Activated CD8-positive, alpha-beta memory T cell treated with anti-CD3 and anti-CD28 coated beads for 48 hours (primary cell): Measurements from ENCODE around the gene RANBP9.
A peak's percentile ranks its signal among the peaks of the same experiment; 100 is the strongest.

ENCODE experiments used
- DNase-seq, 3 experiments: peaks; one replicate each; pipeline ENCODE4 v3.0.0-alpha.2; 2020; ENCODE audit warnings: low read depth in 2 of 3, low spot score in 2 of 3

RANBP9 gene

GRCh38 chr6:13711324-13711732, 307 bp downstream of the RANBP9 start:
- DNase-seq, result peak in 1 of 3 experiments; percentile 46

GRCh38 chr6:13710552-13711323, 897 bp downstream of the RANBP9 start:
- peak; percentile 4 to 29 (median 22) for DNase-seq

GRCh38 chr6:13709689-13710551, 1.7 kb downstream of the RANBP9 start:
- DNase-seq, result no peak

GRCh38 chr6:13708736-13709135, 2.9 kb downstream of the RANBP9 start:
- DNase-seq, result no peak

GRCh38 chr6:13703496-13703895, 8.1 kb downstream of the RANBP9 start:
- DNase-seq, result no peak

DNA sequence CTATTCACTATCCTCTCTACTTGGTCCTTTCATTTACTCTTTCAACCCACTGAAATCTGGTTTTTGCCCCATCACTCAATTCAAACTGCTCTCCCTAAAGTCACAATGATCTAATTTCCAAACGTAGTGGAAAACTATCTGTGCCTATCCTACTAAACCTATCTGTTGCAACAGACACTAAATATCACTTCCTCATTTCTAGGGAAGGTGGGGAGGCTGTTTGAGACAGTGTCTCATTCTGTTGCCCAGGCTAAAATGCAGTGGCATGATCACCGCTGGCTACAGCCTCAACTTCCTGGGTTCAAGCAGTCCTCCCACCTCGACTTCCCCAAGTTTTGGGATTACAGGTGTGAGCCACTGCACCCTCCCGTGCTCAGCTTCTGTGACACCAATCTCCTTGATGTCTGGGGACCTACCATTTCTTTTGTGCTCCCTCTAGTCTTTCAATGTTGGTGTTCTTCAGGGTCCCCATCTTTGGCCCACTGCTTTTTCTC, 8.8 kb downstream of the RANBP9 start:
- DNase-seq, result no peak

GRCh38 chr6:13700232-13700631, 11.4 kb downstream of the RANBP9 start:
- DNase-seq, result no peak

DNA sequence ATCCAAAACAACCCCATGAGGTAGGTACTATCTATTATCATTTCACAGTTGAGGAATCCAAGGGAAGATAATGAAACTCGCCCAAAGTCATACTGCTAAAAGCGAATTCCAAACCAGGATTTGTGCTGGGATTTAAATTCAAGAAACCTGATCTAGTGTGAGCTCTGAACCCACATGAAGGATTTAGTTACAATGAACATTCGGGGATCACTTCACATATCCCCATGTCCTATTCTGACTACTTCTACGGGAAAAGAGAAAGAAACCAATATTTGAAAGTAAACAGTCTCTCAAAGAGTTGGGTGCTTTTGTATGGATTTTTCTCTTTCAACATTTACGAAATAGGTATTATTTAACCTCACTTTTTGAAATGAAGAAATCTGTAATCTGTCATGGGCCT, 12.9 kb downstream of the RANBP9 start:
- DNase-seq, result no peak

- no peak for DNase-seq
These were observed 13.8 kb downstream of the RANBP9 start for GRCh38 chr6:13697857-13698256.

- no peak for DNase-seq
These were observed 15.4 kb downstream of the RANBP9 start for GRCh38 chr6:13696226-13696625.

DNA sequence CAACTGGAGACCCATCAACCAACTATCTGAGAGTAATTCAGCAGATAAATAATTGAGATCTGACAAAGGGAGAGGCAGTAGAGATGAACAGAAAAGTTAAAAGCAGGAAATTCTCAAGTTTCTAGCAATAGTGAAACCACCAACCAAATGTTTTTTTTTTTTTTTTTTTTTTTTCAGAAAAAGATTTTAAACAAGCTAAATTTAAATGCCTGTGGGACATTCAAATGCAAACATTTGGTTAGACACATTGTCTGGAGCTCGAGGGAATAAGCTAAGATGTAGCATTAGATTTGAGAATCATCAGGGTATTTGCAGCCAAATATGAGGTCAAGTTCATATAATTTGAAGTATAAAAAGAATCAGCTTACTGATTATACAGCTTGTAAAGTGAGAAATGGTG, 16.4 kb downstream of the RANBP9 start:
- DNase-seq, result no peak

DNA sequence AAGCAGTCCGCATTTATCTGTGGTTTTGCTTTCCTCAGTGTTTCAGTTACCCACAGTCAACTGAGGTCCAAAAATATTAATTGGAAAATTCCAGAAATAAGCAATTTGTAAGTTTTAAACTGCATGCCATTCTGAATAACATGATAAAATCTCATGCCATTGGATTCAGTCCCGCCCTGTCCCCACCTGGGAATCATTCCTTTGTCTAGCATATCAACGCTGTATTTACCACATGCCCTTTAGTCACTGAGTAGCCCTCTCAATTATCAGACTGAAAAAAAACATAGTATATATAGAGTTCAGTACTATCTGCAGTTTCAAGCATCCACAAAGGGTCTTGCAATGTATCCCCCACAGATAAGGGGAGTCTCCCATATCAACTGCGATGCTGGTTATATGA, 17.1 kb downstream of the RANBP9 start:
- no peak for DNase-seq

- DNase-seq, result no peak
These were observed 22.0 kb downstream of the RANBP9 start for GRCh38 chr6:13689511-13690256.

DNA sequence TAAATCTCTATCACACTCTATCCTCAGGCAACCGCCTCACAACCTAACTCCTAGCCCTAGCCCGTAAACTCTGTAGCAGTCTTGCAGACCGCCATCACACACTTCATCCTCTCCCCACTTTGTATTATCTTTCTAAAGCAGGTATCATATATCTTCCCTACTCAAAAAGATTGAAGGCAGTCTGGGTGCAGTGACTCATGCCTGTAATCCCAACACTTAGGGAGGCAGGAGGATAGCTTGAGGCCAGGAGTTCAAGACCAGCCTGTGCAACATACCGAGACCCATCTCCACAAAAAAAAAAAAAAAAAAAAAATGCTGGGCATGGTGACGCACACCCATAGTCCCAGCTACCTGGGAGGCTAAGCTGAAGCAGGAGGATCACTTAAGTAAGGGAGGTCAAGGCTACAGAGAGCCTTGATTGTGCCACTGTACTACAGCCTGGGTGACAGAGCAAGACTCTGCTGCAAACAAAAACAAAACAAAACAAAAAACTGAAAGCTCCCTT, 22.9 kb downstream of the RANBP9 start:
- DNase-seq, result no peak

DNA sequence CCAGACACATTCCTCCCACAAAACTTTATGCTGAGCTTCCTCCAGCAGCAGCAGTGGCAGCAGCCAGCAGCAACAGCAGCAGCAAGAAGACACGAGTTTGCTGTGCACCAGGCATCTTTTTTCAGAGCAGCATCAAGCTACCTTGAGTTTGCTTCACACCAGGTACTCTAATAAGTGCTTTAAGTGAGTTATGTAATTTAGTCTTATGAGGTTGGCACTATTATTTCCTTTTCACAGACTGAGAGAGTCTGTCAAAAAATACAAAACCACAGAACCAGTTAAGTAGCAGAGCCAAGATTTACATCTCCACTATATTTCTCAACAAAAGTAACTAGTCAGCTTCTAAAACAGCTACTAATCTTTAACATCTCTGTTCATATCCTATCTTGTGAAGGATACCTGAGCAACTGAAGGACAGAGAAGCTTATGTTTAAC, 23.7 kb downstream of the RANBP9 start:
- DNase-seq, result no peak

- no peak for DNase-seq
These were observed 26.8 kb downstream of the RANBP9 start for GRCh38 chr6:13684855-13685254.

- no peak for DNase-seq
These were observed 28.6 kb downstream of the RANBP9 start for GRCh38 chr6:13683038-13683437.

- DNase-seq, result no peak
These were observed 29.3 kb downstream of the RANBP9 start for GRCh38 chr6:13682346-13682745.

GRCh38 chr6:13681305-13682061, 30.2 kb downstream of the RANBP9 start:
- no peak for DNase-seq

GRCh38 chr6:13680448-13680968, 31.1 kb downstream of the RANBP9 start:
- no peak for DNase-seq
